ENCODE data around the gene CTBS.

GRCh38 chr1:84581648-84582047, 7.4 kb upstream of the CTBS start:
- TF ChIP-seq CTCF (IDR thresholded peaks at IDR 0.05) (no peak), FOXP4 (CRISPR knock-in tag; IDR thresholded peaks at IDR 0.05) (no peak), ESRRA (CRISPR knock-in tag; IDR thresholded peaks at IDR 0.05; ENCODE audit: borderline replicate concordance) (no peak), NFYB (CRISPR knock-in tag; conservative IDR thresholded peaks at IDR 0.05; ENCODE audit: low read depth) (no peak), TEAD1 (CRISPR knock-in tag; IDR thresholded peaks at IDR 0.05) (no peak), USF1 (CRISPR knock-in tag; IDR thresholded peaks at IDR 0.05) (no peak)

Data from WTC11 (cell line).